WTC11 (cell line): ENCODE results near the gene TSC1. TPM values are rescaled to one million over a fixed set of nuclear protein-coding genes. Genes with fewer than 3 reads are reported as not detected.

Experiments used
- ATAC-seq: fragments of 200-7000 bp; cut with Tn5 transposase; 2 replicates; pipeline ENCODE4 v1.10.0; 2021; ENCODE audit warnings: mild to moderate bottlenecking, moderate library complexity
- CTCF ChIA-PET: fragments of 300-600 bp; sonication (Branson Sonifier 250); formaldehyde crosslinking; loops from one replicate; lab custom pipeline; 2021; ENCODE audit warnings: antibody characterized with exemption; lab: Charles Lee
- POLR2A ChIA-PET: fragments of 350-600 bp; sonication (Branson Sonifier 250); formaldehyde crosslinking; loops from one replicate; lab custom pipeline; 2021; ENCODE audit warnings: antibody characterized with exemption; lab: Charles Lee
- DNase-seq: peaks from one replicate; pipeline ENCODE4 v3.0.0; 2021; ENCODE audit warnings: low spot score
- H3K27ac Mint-ChIP-seq: 2 replicates; pipeline ENCODE4 v1.8.0; 2021; ENCODE audit warnings: mixed read lengths
- H3K27me3 Mint-ChIP-seq: 2 replicates; pipeline ENCODE4 v1.8.0; 2021; ENCODE audit warnings: low read depth, mild to moderate bottlenecking, moderate library complexity, mixed read lengths
- H3K36me3 Mint-ChIP-seq: 2 replicates; pipeline ENCODE4 v1.8.0; 2021; ENCODE audit warnings: mixed read lengths
- H3K4me1 Mint-ChIP-seq: 2 replicates; pipeline ENCODE4 v1.8.0; 2022; ENCODE audit warnings: mixed read lengths
- H3K4me3 Mint-ChIP-seq: 2 replicates; pipeline ENCODE4 v1.8.0; 2021; ENCODE audit warnings: mild to moderate bottlenecking, moderate library complexity, mixed read lengths
- H3K9me3 Mint-ChIP-seq: 2 replicates; pipeline ENCODE4 v1.8.0; 2021; ENCODE audit warnings: mixed read lengths
- FOXP1 ChIP-seq: sonication (generic); formaldehyde crosslinking; IDR thresholded peaks from 2 replicates; pipeline ENCODE4 v1.8.0; 2022; ENCODE audit warnings: missing genetic modification reagents, mild to moderate bottlenecking, moderate library complexity, borderline replicate concordance
- GTF2I ChIP-seq: fragments of 250-450 bp; sonication (Bioruptor Pico); conservative IDR thresholded peaks from 2 replicates; pipeline ENCODE4 v1.4.0; 2021; ENCODE audit warnings: mild to moderate bottlenecking
- JUN ChIP-seq: sonication (generic); formaldehyde crosslinking; IDR thresholded peaks from 2 replicates; pipeline ENCODE4 v1.8.0; 2023; ENCODE audit warnings: mild to moderate bottlenecking, missing genetic modification reagents
- NFE2L1 ChIP-seq: sonication (generic); formaldehyde crosslinking; IDR thresholded peaks from 2 replicates; pipeline ENCODE4 v1.8.1; 2023; ENCODE audit warnings: missing genetic modification reagents
- NR3C1 ChIP-seq: sonication (generic); formaldehyde crosslinking; conservative IDR thresholded peaks from 2 replicates; pipeline ENCODE4 v1.8.1; 2023; ENCODE audit warnings: low read depth, mild to moderate bottlenecking, missing genetic modification reagents
- RORB ChIP-seq: fragments of 250-450 bp; sonication (Bioruptor Pico); IDR thresholded peaks from 2 replicates; pipeline ENCODE4 v1.9.0; 2021; ENCODE audit warnings: mild to moderate bottlenecking
- SMAD4 ChIP-seq: sonication (generic); formaldehyde crosslinking; IDR thresholded peaks from 2 replicates; pipeline ENCODE4 v1.8.0; 2022; ENCODE audit warnings: mild to moderate bottlenecking, missing genetic modification reagents
- TEAD1 ChIP-seq: sonication (generic); formaldehyde crosslinking; IDR thresholded peaks from 2 replicates; pipeline ENCODE4 v1.8.0; 2022; ENCODE audit warnings: mild to moderate bottlenecking, missing genetic modification reagents
- ZNF263 ChIP-seq: sonication (generic); formaldehyde crosslinking; IDR thresholded peaks from 2 replicates; pipeline ENCODE4 v1.8.1; 2022; ENCODE audit warnings: low read depth, mild to moderate bottlenecking, moderate library complexity, missing genetic modification reagents
- total RNA-seq: library from RNA; stranded (reverse); gene quantifications from 3 replicates; pipeline ENCODE4 v1.2.3, GENCODE V29; 2021
- TF ChIP-seq, protein P1 (sequence below): sonication (generic); formaldehyde crosslinking; IDR thresholded peaks from 2 replicates; pipeline ENCODE4 v1.8.1; 2022; ENCODE audit warnings: mild to moderate bottlenecking, moderate library complexity, missing genetic modification reagents
- TF ChIP-seq, protein P2 (sequence below): sonication (generic); formaldehyde crosslinking; IDR thresholded peaks from 2 replicates; pipeline ENCODE4 v1.8.0; 2022; ENCODE audit warnings: mild to moderate bottlenecking, missing genetic modification reagents
- TF ChIP-seq, protein P3 (sequence below): sonication (generic); formaldehyde crosslinking; IDR thresholded peaks from 2 replicates; pipeline ENCODE4 v1.8.1; 2023; ENCODE audit warnings: mild to moderate bottlenecking, missing genetic modification reagents, borderline replicate concordance
- TF ChIP-seq, protein P4 (sequence below): fragments of 250-450 bp; sonication (Bioruptor Pico); IDR thresholded peaks from 2 replicates; pipeline ENCODE4 v1.9.0; 2021; ENCODE audit warnings: mild to moderate bottlenecking
- TF ChIP-seq, protein P5 (sequence below): sonication (generic); formaldehyde crosslinking; IDR thresholded peaks from 2 replicates; pipeline ENCODE4 v1.8.0; 2023; ENCODE audit warnings: missing genetic modification reagents
- TF ChIP-seq, protein P6 (sequence below): sonication (generic); formaldehyde crosslinking; IDR thresholded peaks from 2 replicates; pipeline ENCODE4 v1.8.1; 2022; ENCODE audit warnings: low read depth, missing genetic modification reagents, borderline replicate concordance
- TF ChIP-seq, protein P7 (sequence below): sonication (generic); formaldehyde crosslinking; IDR thresholded peaks from 2 replicates; pipeline ENCODE4 v1.8.1; 2023; ENCODE audit warnings: mild to moderate bottlenecking, missing genetic modification reagents, moderate library complexity
- TF ChIP-seq, protein P8 (sequence below): fragments of 250-450 bp; sonication (Bioruptor Pico); IDR thresholded peaks from 2 replicates; pipeline ENCODE4 v2.1.2; 2022; ENCODE audit warnings: mild to moderate bottlenecking, moderate library complexity

TSC1 gene
- total RNA-seq, 1 experiment from 2014 or later = 52.9 TPM

DNA sequence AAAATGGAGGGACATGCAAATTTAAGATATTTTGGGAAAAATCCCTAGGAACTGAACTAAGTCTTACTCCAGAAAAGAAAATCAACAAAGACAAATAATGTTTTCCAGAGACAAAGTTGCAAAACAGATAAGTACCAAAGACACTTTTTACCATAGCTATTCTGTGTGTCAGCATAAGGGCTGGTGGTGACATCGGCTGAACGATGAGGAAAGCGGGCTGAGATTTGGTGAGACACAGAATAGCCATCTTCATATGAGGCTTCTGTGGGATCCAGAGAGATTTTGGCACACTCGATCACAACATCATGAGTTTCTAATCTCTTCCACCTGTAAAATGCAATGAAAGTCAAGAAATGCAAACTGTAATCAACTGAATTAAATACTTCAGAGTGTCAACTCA is 32.3 kb downstream of the TSC1 start:
- no peak for TF ChIP-seq NFE2L1
- no peak for TF ChIP-seq JUN
- TF ChIP-seq, protein P1, sequence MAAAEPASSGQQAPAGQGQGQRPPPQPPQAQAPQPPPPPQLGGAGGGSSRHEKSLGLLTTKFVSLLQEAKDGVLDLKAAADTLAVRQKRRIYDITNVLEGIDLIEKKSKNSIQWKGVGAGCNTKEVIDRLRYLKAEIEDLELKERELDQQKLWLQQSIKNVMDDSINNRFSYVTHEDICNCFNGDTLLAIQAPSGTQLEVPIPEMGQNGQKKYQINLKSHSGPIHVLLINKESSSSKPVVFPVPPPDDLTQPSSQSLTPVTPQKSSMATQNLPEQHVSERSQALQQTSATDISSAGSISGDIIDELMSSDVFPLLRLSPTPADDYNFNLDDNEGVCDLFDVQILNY (CRISPR knock-in tag) = no peak
- TF ChIP-seq, protein P2, sequence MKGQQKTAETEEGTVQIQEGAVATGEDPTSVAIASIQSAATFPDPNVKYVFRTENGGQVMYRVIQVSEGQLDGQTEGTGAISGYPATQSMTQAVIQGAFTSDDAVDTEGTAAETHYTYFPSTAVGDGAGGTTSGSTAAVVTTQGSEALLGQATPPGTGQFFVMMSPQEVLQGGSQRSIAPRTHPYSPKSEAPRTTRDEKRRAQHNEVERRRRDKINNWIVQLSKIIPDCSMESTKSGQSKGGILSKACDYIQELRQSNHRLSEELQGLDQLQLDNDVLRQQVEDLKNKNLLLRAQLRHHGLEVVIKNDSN (CRISPR knock-in tag) = no peak
- TF ChIP-seq TEAD1 (CRISPR knock-in tag) = no peak
- no peak for TF ChIP-seq FOXP1
- TF ChIP-seq, protein P3, sequence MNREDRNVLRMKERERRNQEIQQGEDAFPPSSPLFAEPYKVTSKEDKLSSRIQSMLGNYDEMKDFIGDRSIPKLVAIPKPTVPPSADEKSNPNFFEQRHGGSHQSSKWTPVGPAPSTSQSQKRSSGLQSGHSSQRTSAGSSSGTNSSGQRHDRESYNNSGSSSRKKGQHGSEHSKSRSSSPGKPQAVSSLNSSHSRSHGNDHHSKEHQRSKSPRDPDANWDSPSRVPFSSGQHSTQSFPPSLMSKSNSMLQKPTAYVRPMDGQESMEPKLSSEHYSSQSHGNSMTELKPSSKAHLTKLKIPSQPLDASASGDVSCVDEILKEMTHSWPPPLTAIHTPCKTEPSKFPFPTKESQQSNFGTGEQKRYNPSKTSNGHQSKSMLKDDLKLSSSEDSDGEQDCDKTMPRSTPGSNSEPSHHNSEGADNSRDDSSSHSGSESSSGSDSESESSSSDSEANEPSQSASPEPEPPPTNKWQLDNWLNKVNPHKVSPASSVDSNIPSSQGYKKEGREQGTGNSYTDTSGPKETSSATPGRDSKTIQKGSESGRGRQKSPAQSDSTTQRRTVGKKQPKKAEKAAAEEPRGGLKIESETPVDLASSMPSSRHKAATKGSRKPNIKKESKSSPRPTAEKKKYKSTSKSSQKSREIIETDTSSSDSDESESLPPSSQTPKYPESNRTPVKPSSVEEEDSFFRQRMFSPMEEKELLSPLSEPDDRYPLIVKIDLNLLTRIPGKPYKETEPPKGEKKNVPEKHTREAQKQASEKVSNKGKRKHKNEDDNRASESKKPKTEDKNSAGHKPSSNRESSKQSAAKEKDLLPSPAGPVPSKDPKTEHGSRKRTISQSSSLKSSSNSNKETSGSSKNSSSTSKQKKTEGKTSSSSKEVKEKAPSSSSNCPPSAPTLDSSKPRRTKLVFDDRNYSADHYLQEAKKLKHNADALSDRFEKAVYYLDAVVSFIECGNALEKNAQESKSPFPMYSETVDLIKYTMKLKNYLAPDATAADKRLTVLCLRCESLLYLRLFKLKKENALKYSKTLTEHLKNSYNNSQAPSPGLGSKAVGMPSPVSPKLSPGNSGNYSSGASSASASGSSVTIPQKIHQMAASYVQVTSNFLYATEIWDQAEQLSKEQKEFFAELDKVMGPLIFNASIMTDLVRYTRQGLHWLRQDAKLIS = no peak
- TF ChIP-seq SMAD4 = no peak
- TF ChIP-seq RORB (CRISPR knock-in tag) = no peak
- TF ChIP-seq GTF2I (CRISPR knock-in tag) = no peak
- TF ChIP-seq, protein P4, sequence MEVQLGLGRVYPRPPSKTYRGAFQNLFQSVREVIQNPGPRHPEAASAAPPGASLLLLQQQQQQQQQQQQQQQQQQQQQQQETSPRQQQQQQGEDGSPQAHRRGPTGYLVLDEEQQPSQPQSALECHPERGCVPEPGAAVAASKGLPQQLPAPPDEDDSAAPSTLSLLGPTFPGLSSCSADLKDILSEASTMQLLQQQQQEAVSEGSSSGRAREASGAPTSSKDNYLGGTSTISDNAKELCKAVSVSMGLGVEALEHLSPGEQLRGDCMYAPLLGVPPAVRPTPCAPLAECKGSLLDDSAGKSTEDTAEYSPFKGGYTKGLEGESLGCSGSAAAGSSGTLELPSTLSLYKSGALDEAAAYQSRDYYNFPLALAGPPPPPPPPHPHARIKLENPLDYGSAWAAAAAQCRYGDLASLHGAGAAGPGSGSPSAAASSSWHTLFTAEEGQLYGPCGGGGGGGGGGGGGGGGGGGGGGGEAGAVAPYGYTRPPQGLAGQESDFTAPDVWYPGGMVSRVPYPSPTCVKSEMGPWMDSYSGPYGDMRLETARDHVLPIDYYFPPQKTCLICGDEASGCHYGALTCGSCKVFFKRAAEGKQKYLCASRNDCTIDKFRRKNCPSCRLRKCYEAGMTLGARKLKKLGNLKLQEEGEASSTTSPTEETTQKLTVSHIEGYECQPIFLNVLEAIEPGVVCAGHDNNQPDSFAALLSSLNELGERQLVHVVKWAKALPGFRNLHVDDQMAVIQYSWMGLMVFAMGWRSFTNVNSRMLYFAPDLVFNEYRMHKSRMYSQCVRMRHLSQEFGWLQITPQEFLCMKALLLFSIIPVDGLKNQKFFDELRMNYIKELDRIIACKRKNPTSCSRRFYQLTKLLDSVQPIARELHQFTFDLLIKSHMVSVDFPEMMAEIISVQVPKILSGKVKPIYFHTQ (CRISPR knock-in tag) = no peak
- TF ChIP-seq, protein P5, sequence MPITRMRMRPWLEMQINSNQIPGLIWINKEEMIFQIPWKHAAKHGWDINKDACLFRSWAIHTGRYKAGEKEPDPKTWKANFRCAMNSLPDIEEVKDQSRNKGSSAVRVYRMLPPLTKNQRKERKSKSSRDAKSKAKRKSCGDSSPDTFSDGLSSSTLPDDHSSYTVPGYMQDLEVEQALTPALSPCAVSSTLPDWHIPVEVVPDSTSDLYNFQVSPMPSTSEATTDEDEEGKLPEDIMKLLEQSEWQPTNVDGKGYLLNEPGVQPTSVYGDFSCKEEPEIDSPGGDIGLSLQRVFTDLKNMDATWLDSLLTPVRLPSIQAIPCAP (CRISPR knock-in tag) = no peak
- CTCF ChIA-PET = no interaction called here
- POLR2A ChIA-PET = interaction anchor here (0.7 kb wide), 1 partner anchor 23 kb away, joined by 4 read pairs; no protein-coding TSS in a partner anchor
- Mint-ChIP-seq H3K4me1 (no peaks in the 10 kb centered on the region), H3K4me3 (no peak overlapping the region), H3K9me3 (no peaks in the 10 kb centered on the region), H3K36me3 (peaks cover 28% of the 10 kb centered on the region), H3K27ac (no peak overlapping the region), H3K27me3 (no peaks in the 10 kb centered on the region)
- DNase-seq = no peak
- no peak for ATAC-seq

DNA sequence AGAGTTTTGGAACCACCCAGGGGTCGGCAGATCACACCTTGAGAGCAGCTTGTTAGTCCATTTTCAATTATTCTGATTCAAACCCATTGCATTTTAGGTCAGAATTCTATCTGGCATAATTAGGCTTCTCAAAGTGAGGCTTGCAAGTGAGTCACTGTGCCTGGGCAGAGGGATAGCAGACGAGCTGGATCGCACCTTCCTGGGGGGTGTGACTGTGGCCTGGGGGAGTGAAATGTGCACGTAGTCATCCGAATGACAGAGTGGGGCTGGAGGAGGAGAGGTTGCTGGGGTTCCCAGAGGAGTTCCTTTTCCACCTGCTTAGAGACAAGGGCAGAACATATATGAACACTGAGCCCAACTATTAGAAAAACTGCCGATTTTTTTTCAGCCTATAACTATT is 34.0 kb downstream of the TSC1 start:
- H3K27ac Mint-ChIP-seq = no peak overlapping the region
- CTCF ChIA-PET = no interaction called here
- H3K4me1 Mint-ChIP-seq = no peaks in the 10 kb centered on the region
- no peak for DNase-seq
- H3K4me3 Mint-ChIP-seq = no peak overlapping the region
- POLR2A ChIA-PET = interaction anchor here (0.9 kb wide), 1 partner anchor 34 kb away, joined by 16 read pairs; the partner anchor contains the start of gene TSC1
- peaks cover 22% of the 10 kb centered on the region for H3K36me3 Mint-ChIP-seq
- H3K9me3 Mint-ChIP-seq = no peaks in the 10 kb centered on the region
- H3K27me3 Mint-ChIP-seq = no peaks in the 10 kb centered on the region
- ATAC-seq = no peak
- TF ChIP-seq, protein P6, sequence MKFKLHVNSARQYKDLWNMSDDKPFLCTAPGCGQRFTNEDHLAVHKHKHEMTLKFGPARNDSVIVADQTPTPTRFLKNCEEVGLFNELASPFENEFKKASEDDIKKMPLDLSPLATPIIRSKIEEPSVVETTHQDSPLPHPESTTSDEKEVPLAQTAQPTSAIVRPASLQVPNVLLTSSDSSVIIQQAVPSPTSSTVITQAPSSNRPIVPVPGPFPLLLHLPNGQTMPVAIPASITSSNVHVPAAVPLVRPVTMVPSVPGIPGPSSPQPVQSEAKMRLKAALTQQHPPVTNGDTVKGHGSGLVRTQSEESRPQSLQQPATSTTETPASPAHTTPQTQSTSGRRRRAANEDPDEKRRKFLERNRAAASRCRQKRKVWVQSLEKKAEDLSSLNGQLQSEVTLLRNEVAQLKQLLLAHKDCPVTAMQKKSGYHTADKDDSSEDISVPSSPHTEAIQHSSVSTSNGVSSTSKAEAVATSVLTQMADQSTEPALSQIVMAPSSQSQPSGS (CRISPR knock-in tag) = no peak
- TF ChIP-seq ZNF263 (CRISPR knock-in tag) = no peak
- TF ChIP-seq, protein P7, sequence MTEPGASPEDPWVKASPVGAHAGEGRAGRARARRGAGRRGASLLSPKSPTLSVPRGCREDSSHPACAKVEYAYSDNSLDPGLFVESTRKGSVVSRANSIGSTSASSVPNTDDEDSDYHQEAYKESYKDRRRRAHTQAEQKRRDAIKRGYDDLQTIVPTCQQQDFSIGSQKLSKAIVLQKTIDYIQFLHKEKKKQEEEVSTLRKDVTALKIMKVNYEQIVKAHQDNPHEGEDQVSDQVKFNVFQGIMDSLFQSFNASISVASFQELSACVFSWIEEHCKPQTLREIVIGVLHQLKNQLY (CRISPR knock-in tag) = no peak
- no peak for TF ChIP-seq NR3C1
- TF ChIP-seq, protein P8, sequence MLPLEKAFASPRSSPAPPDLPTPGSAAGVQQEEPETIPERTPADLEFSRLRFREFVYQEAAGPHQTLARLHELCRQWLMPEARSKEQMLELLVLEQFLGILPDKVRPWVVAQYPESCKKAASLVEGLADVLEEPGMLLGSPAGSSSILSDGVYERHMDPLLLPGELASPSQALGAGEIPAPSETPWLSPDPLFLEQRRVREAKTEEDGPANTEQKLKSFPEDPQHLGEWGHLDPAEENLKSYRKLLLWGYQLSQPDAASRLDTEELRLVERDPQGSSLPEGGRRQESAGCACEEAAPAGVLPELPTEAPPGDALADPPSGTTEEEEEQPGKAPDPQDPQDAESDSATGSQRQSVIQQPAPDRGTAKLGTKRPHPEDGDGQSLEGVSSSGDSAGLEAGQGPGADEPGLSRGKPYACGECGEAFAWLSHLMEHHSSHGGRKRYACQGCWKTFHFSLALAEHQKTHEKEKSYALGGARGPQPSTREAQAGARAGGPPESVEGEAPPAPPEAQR (CRISPR knock-in tag) = no peak
